Heart left ventricle (tissue), 16 donors: ENCODE measurements around the gene IGSF10. TPM values are rescaled to one million over a fixed set of nuclear protein-coding genes. Genes with fewer than 3 reads are reported as not detected.
A peak's percentile ranks its signal among the peaks of the same experiment; 100 is the strongest.

Source experiments
- ATAC-seq, 4 donors: fragments of 200-7000 bp; cut with Tn5 transposase; one replicate each; pipeline ENCODE4 v1.9.1; 2020 to 2022; ENCODE audit warnings: moderate library complexity in 4 of 4, mild to moderate bottlenecking in 3 of 4, moderate number of reproducible peaks in 1 of 4
- DNase-seq, 5 donors: peaks; one replicate each; pipeline ENCODE4 v3.0.0-alpha.2; 2020
- H3K27ac ChIP-seq, 12 donors: fragments of 200-600 bp; sonication (generic) in 4 of 12; one replicate each; pipeline versions ENCODE4 v1.5.0 to v1.8.0; 2016 to 2022; ENCODE audit warnings: mild to moderate bottlenecking in 2 of 12
- H3K27me3 ChIP-seq, 9 donors: fragments of 200-600 bp; sonication (generic) in 2 of 9; one replicate each; pipeline versions ENCODE4 v1.5.1 to v1.8.0; 2016 to 2022; ENCODE audit warnings: mild to moderate bottlenecking in 3 of 9
- H3K36me3 ChIP-seq, 9 donors: fragments of 200-600 bp; sonication (generic) in 2 of 9; one replicate each; pipeline versions ENCODE4 v1.5.0 to v1.8.0; 2018 to 2022; ENCODE audit warnings: mild to moderate bottlenecking in 2 of 9
- H3K4me1 ChIP-seq, 12 donors: fragments of 200-600 bp; sonication (generic) in 4 of 12; one replicate each; pipeline versions ENCODE4 v1.5.0 to v1.8.0; 2016 to 2022; ENCODE audit warnings: mild to moderate bottlenecking in 3 of 12
- H3K4me3 ChIP-seq, 12 donors: fragments of 200-600 bp; sonication (generic) in 4 of 12; one replicate each; pipeline versions ENCODE4 v1.5.0 to v1.8.0; 2017 to 2022; ENCODE audit warnings: mild to moderate bottlenecking in 9 of 12, moderate library complexity in 4 of 12
- H3K9me3 ChIP-seq, 12 donors: fragments of 200-600 bp; sonication (generic) in 4 of 12; one replicate each; pipeline versions ENCODE4 v1.5.0 to v1.8.0; 2016 to 2022; ENCODE audit warnings: mild to moderate bottlenecking in 1 of 12
- POLR2A ChIP-seq, 2 donors: fragments of 450-650 bp; IDR thresholded peaks; one replicate each; pipeline ENCODE4 v1.6.1; 2017; ENCODE audit warnings: antibody characterized with exemption in 2 of 2, mild to moderate bottlenecking in 2 of 2, moderate library complexity in 2 of 2
- WGBS, 4 donors: extraction: QIAGEN DNeasy Blood & Tissue Kit in 2 of 4; methylation state at CpG; one replicate each; pipeline versions ENCODE4 v1.1.5 to v1.1.7; 2013 to 2018; 5-methylcytosine and 5-hydroxymethylcytosine counted together
- intact Hi-C, 10 donors: fragments of 100-400 bp; cut with DNase I; formaldehyde crosslinking; loops; one replicate each; pipeline versions ENCODE4 v1.11.1 to v1.14.2; 2022
- polyA plus RNA-seq, 2 donors: library from polyadenylated mRNA; stranded (reverse); fragments of 200-250 nt; gene quantifications; one replicate each; pipeline ENCODE4 v1.2.3, GENCODE V29; 2013
- total RNA-seq, 9 donors: library from RNA; depleted of rRNA in 2 of 9; stranded (reverse); fragments of >200 nt in 2 of 9; fragmentation: NEBNext Ultra II Directional in 3 of 9; extraction: Animal tissue kit (Norgen Biotek cat#: 25700) in 3 of 9; gene quantifications; one replicate each; pipeline versions ENCODE4 v1.1.0 to v1.2.4, GENCODE V29; 2016 to 2023
- TF ChIP-seq, protein P1 (sequence below), 12 donors: fragments of 200-600 bp; sonication (generic) in 4 of 12; IDR thresholded peaks; one replicate each; pipeline versions ENCODE4 v1.5.0 to v1.8.0; 2018 to 2022; ENCODE audit warnings: antibody characterized with exemption in 12 of 12, mild to moderate bottlenecking in 5 of 12
- donor health status: ischemic (EF 13 %, LVEDD 7.1; RV severe dilation, severe dysfunction).
- donor health status: healthy with polysubstance abuse.
- donor health status: DM: no; HTN: yes; CAD: no.
- donor health status: DM: no; HTN: no; CAD: no.
- donor health status: ischemic (EF 25% LVEDD 6.9; RV normal size, moderate dysfunction).
- donor health status: ischemic (EF 25% LVEDD 5.7; RV mildly dilated, moderate dysfunction).
- donor health status: healthy.
- donor health status: DM: yes; HTN: yes; CAD: no.
- donor health status: ischemic (EF 35%, LVEDD 5.7; RV mildly dilated, moderate dysfunction).
- donor health status: nonischemic (EF 11% LVEDD 7.7; RV severe dilation, severe dysfunction).
- donor health status: DM: yes; HTN: yes; CAD: no.
- donor health status: PGD.
- donor health status: ischemic (EF 29% LVEDD 5.4; RV normal size, mild dysfunction).
- donor health status: nonischemic (EF 23%, LVEDD 6.1; RV moderate dilation, normal function).

Gene IGSF10
- total and polyA plus RNA-seq, 11 donors = 0.36 to 8.8 (median 1.2) TPM

DNA sequence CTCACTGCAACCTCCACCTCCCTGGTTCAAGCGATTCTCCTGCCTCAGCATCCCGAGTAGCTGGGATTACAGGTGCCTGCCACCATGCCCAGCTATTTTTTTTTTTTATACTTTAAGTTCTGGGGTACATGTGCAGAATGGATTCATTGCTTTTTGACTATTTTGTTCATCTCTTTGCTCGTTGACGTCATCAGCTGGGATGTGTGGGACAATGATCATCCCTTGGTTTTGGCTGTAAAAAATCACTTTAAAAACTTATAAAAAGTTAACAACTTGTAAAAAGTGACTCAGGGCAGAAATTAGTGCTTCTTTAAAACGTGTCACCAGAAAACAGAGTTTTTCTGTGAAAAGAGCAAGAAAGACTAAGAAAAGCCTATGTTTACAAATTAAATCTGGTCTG is 37.8 kb downstream of the IGSF10 start:
- H3K27me3 ChIP-seq = no peaks in the 10 kb centered on the region
- no peak overlapping the region for H3K27ac ChIP-seq
- no peaks in the 10 kb centered on the region for H3K9me3 ChIP-seq
- no peak overlapping the region for H3K4me3 ChIP-seq
- WGBS, 4 donors = 80 to 89% (median 84%) methylated on average over 5 of the region's 5 CpGs
- peaks cover 0 to 3% (median 0%) of the 10 kb centered on the region in 12 donors for H3K4me1 ChIP-seq
- DNase-seq = no peak
- ATAC-seq = no peak
- H3K36me3 ChIP-seq = no peaks in the 10 kb centered on the region
- TF ChIP-seq, protein P1, sequence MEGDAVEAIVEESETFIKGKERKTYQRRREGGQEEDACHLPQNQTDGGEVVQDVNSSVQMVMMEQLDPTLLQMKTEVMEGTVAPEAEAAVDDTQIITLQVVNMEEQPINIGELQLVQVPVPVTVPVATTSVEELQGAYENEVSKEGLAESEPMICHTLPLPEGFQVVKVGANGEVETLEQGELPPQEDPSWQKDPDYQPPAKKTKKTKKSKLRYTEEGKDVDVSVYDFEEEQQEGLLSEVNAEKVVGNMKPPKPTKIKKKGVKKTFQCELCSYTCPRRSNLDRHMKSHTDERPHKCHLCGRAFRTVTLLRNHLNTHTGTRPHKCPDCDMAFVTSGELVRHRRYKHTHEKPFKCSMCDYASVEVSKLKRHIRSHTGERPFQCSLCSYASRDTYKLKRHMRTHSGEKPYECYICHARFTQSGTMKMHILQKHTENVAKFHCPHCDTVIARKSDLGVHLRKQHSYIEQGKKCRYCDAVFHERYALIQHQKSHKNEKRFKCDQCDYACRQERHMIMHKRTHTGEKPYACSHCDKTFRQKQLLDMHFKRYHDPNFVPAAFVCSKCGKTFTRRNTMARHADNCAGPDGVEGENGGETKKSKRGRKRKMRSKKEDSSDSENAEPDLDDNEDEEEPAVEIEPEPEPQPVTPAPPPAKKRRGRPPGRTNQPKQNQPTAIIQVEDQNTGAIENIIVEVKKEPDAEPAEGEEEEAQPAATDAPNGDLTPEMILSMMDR (IDR thresholded peaks at IDR 0.05) = no peak
- TF ChIP-seq POLR2A (IDR thresholded peaks at IDR 0.05) = no peak
- intact Hi-C loops = no loop called here

DNA sequence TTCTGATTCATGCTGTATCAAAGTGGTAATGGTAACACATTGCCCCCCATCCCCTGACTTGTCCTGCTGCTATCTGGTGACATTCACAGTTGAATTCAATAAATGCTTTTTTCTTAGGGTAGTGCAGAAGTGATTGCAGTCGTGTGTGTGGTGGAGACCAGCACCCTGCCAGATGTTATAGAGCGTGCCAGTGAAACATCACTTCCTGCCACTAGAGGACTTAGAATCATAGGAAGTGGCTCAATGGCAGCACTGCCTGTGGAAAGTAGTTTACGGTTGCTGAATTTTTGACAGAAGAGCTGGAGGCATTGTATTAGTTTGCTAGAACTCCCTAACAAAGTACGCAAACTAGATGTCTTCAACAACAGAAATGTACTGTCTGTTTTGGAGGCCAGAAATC is 38.9 kb downstream of the IGSF10 start:
- DNase-seq (no peak), ATAC-seq (no peak)
- Histone ChIP-seq H3K36me3 (no peaks in the 10 kb centered on the region), H3K4me3 (no peak overlapping the region), H3K27ac (no peak overlapping the region), H3K4me1 (peaks cover 0 to 3% (median 0%) of the 10 kb centered on the region in 12 donors), H3K9me3 (no peaks in the 10 kb centered on the region), H3K27me3 (no peaks in the 10 kb centered on the region)
- intact Hi-C loops = no loop called here
- WGBS, 4 donors = 70 to 79% (median 77%) methylated on average over 4 of the region's 4 CpGs
- TF ChIP-seq, protein P1 (IDR thresholded peaks at IDR 0.05) = no peak
- no peak for TF ChIP-seq POLR2A (IDR thresholded peaks at IDR 0.05)

DNA sequence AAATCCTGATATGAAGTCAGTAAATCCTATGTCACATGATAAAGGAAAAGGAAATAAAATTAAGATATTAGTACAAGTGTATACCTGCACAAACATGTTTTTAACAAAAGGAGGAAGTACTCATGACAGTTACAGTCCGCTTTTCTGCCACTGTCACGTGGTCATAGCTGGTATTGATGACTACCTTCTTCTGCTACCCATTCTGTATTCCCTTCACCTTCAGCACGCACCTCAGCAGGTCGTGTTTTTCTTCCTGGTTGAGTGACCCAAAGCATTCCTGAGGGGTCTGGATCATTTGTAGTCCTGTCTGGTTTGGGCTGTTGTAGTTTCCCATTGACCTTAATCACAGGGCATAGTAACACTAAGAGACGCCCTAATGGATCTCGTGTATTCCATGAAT is 41.1 kb downstream of the IGSF10 start:
- no peak overlapping the region for H3K4me3 ChIP-seq
- no peak overlapping the region for H3K27ac ChIP-seq
- DNase-seq (no peak), ATAC-seq (no peak)
- intact Hi-C loops = no loop called here
- no peaks in the 10 kb centered on the region for H3K9me3 ChIP-seq
- no peaks in the 10 kb centered on the region for H3K4me1 ChIP-seq
- no peaks in the 10 kb centered on the region for H3K36me3 ChIP-seq
- WGBS, 4 donors = 72 to 80% (median 77%) methylated on average over 6 of the region's 6 CpGs
- TF ChIP-seq, protein P1 (IDR thresholded peaks at IDR 0.05) = no peak
- no peak for TF ChIP-seq POLR2A (IDR thresholded peaks at IDR 0.05)
- H3K27me3 ChIP-seq = no peaks in the 10 kb centered on the region

DNA sequence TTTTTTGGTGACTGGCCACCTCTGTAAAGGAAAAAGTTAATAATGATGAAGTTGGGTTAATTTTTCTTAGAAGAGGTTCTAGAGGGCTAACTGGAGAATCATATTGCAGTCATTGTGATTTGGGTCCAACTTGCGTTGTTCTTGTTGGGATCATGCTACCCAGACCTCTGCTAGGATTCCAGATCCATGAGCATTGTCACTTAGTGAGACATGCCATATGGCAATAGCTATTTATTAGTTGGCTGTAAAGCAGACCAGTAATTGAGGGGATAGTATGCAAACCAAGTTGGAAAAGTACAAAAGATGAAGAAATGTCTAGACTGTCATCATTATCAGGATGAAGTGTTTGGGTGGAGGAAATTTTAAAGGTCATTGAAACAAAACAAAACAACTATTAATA is 45.6 kb downstream of the IGSF10 start:
- peak overlapping the region in 1 of 12 donors; percentile 14 for H3K27ac ChIP-seq
- H3K36me3 ChIP-seq = no peaks in the 10 kb centered on the region
- H3K27me3 ChIP-seq = no peaks in the 10 kb centered on the region
- TF ChIP-seq, protein P1 (IDR thresholded peaks at IDR 0.05) = no peak
- no peak for TF ChIP-seq POLR2A (IDR thresholded peaks at IDR 0.05)
- H3K4me3 ChIP-seq = no peak overlapping the region
- 33 to 71% (median 37%) methylated on average over 1 of the region's 1 CpG for WGBS, 4 donors
- ATAC-seq (peak in 1 of 4 donors; percentile 86), DNase-seq (no peak)
- intact Hi-C loops = no loop called here
- H3K4me1 ChIP-seq = no peaks in the 10 kb centered on the region
- H3K9me3 ChIP-seq = no peaks in the 10 kb centered on the region
